Uterus (tissue), 2 donors: Measurements from ENCODE around the gene F12.

Source experiments
- CTCF ChIP-seq, 4 experiments: fragments of 200-600 bp in 2 of 4; fragments of 450-650 bp in 2 of 4; sonication (generic) in 2 of 4; IDR thresholded peaks; one replicate each; pipeline ENCODE4 v1.5.1; 2016 to 2019; ENCODE audit warnings: antibody characterized with exemption in 4 of 4, mild to moderate bottlenecking in 2 of 4, moderate library complexity in 1 of 4
- POLR2A ChIP-seq, 2 donors: fragments of 450-650 bp; IDR thresholded peaks; one replicate each; pipeline ENCODE4 v1.6.1; 2016; ENCODE audit warnings: antibody characterized with exemption in 2 of 2, mild to moderate bottlenecking in 1 of 2, moderate library complexity in 1 of 2

DNA sequence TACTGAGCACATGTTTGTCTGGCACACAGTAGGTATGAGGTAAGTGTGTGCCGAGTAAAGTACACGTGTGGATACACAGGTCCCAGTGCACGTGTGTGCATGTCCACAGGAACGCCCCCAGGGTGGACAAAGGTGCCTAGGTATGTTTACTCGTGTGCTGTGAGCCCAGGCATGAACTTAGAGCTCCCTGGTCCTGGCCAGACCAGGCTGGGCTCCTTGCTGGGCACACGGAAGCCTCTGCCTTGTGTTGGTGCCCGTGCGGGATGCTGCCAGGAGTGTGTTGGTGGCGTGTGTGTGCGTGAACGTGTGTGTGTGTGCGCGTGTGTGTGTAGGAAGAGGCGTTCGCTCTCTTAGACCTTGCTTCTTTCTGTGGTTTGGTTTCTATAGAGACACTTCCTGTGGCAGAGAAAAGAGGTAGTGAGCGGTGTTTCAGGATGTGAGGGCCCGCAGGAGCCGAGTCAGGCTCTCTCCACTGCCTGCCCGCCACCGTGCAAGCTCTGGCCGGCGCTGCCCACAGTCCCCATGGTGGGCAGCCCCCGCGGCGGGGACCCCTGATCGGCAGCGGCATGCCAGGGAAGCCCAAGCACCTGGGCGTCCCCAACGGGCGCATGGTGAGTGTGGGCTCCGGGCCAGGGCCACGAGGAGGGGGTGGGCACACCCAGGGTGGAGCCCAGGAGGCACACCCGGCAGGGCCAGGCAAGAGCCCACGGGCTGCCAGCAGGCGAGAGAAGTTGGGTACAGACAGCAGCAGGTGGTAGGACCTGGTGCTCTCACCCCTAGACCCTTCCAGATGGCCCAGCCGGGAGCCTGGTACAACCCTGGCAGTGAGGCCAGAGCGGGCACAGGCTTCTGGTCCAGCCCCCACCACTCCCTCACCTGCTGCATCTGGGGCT is 51.7 kb downstream of the F12 start, which contains the start of gene RGS14:
- no peak for TF ChIP-seq CTCF (IDR thresholded peaks at IDR 0.05)
- no peak for TF ChIP-seq POLR2A (IDR thresholded peaks at IDR 0.05)
